ENCODE measurements around the gene KLHDC1. TPM values are rescaled to one million over a fixed set of nuclear protein-coding genes. Genes with fewer than 3 reads are reported as not detected.
"Not testable (repeated sequence)": the region's sequence is repeated elsewhere in the genome, so short reads cannot be mapped to it uniquely, and the experiment has no call there.

KLHDC1 gene
- total RNA-seq, 4 donors from 2014 or later = 9.2 to 16.3 (median 12.4) TPM

DNA sequence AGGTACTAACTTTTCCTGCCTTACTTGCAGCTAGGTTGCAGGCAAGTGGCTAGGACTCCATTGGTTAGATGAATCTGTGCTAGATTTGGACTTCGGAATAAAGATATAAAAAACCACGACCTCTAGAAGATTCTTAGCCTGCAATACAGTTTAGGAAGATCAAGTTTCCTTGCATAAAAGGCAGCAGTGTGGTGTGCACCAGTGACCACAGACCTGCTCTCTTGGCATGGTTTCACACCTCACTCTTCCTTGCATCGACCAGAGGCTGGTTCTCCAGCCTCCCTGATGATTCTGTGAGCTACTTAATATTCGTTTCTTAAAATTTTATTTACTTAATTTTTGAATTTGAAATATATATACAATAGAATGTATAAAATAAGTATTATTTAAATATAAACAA is 9.8 kb downstream of the KLHDC1 start:
- Histone ChIP-seq H3K36me3 (peaks cover 0 to 4% of the 10 kb centered on the region in 2 donors), H3K4me1 (no peaks in the 10 kb centered on the region), H3K27ac (no peak overlapping the region), H3K27me3 (no peaks in the 10 kb centered on the region), H3K4me3 (replicated peaks in 1 of 3) (no peak overlapping the region), H3K9me3 (no peaks in the 10 kb centered on the region)
- WGBS, 2 donors = 86 to 88% methylated on average over 4 of the region's 4 CpGs
- TF ChIP-seq POLR2A (IDR thresholded peaks at IDR 0.05) = no peak
- TF ChIP-seq, protein P1, sequence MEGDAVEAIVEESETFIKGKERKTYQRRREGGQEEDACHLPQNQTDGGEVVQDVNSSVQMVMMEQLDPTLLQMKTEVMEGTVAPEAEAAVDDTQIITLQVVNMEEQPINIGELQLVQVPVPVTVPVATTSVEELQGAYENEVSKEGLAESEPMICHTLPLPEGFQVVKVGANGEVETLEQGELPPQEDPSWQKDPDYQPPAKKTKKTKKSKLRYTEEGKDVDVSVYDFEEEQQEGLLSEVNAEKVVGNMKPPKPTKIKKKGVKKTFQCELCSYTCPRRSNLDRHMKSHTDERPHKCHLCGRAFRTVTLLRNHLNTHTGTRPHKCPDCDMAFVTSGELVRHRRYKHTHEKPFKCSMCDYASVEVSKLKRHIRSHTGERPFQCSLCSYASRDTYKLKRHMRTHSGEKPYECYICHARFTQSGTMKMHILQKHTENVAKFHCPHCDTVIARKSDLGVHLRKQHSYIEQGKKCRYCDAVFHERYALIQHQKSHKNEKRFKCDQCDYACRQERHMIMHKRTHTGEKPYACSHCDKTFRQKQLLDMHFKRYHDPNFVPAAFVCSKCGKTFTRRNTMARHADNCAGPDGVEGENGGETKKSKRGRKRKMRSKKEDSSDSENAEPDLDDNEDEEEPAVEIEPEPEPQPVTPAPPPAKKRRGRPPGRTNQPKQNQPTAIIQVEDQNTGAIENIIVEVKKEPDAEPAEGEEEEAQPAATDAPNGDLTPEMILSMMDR (IDR thresholded peaks at IDR 0.05) = no peak
- intact Hi-C loops (cut with DNase I) = no loop called here
- no peak for DNase-seq

DNA sequence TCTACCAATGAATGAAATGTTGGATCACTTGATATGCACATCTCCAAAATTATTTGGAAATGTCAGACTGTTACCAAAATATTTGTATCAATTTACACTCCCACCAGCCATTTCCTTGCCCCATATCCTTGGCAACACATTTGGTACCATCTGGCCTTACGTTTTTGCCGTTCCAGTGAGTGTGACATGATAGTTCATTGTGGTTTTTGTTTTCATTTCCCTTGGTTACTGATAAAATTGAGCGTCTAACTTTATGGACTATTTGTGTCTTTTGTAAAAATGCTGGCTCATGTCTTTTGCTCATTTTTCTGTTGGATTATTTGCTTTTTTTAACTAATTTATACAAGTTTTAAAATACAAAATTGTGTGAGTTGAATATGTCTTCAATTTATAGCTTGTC is 11.0 kb downstream of the KLHDC1 start:
- Histone ChIP-seq H3K4me1 (no peaks in the 10 kb centered on the region), H3K9me3 (no peaks in the 10 kb centered on the region), H3K36me3 (peaks cover 0 to 4% of the 10 kb centered on the region in 2 donors), H3K4me3 (replicated peaks in 1 of 3) (no peak overlapping the region), H3K27me3 (no peaks in the 10 kb centered on the region), H3K27ac (no peak overlapping the region)
- TF ChIP-seq, protein P1 (IDR thresholded peaks at IDR 0.05) = no peak
- no peak for TF ChIP-seq POLR2A (IDR thresholded peaks at IDR 0.05)
- no peak for DNase-seq
- intact Hi-C loops (cut with DNase I) = no loop called here
- 81 to 91% methylated on average over 3 of the region's 3 CpGs for WGBS, 2 donors

DNA sequence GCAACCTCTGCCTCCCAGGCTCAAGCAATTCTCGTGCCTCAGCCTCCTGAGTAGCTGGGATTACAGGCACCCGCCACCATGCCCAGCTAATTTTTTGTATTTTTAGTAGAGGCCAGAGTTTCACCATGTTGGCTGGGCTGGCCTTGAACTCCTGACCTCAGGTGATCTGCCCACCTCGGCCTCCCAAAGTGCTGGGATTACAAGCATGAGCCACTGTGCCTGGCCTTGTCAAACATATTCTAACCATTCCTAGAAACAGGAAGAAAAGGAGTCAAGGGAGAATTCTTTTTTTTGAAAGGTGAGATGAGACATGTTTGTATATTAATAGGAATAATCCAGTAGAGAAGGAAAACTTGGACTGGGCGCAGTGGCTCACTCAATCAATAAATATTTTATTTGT is 11.6 kb downstream of the KLHDC1 start:
- H3K4me3 ChIP-seq (replicated peaks in 1 of 3); H3K27ac ChIP-seq; H3K9me3 ChIP-seq; intact Hi-C loops (cut with DNase I); H3K4me1 ChIP-seq; DNase-seq; H3K27me3 ChIP-seq; H3K36me3 ChIP-seq: not testable (repeated sequence)
- 91 to 98% methylated on average over 4 of the region's 4 CpGs for WGBS, 2 donors

DNA sequence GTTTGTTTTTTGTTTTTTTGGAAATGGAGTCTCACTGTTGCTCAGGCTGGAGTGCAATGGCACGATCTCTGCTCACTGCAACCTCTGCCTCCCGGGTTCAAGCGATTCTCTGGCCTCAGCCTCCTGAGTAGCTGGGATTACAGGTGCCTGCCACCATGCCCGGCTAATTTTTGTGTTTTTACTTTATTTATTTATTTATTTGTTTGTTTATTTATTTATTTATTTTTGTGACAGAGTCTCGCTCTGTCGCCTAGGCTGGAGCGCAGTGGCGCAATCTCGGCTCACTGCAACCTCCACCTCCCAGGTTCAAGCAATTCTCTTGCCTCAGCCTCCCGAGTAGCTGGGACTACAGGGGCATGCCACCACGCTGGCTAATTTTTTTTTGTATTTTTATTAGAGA is 18.1 kb downstream of the KLHDC1 start:
- H3K27me3 ChIP-seq; H3K36me3 ChIP-seq; DNase-seq; H3K4me1 ChIP-seq; H3K9me3 ChIP-seq; H3K4me3 ChIP-seq (replicated peaks in 1 of 3); H3K27ac ChIP-seq; intact Hi-C loops (cut with DNase I): not testable (repeated sequence)
- WGBS, 2 donors = 97% methylated on average over 11 of the region's 11 CpGs

DNA sequence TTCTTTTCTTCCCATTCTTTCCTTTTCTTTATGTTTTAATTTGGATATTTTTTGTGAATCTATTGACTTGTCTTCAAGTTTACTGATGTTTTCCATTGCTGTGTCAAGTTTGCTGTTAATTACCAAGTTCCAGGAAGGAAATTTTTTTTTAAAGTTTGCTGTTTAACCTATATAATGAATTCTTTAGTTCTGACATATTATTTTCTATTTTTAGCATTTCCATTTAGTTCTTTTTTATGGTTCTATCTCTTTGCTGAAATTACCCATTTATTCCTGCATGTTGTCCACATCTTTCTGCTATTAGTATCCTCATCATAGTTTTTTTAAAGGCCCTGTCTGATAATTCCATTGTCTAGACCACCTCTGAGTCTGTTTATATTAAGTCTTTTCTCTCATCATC is 27.8 kb downstream of the KLHDC1 start:
- intact Hi-C loops (cut with DNase I) = no loop called here
- no peaks in the 10 kb centered on the region for H3K4me1 ChIP-seq
- H3K27me3 ChIP-seq = no peaks in the 10 kb centered on the region
- no peak for TF ChIP-seq POLR2A (IDR thresholded peaks at IDR 0.05)
- TF ChIP-seq, protein P1 (IDR thresholded peaks at IDR 0.05) = no peak
- H3K27ac ChIP-seq = no peak overlapping the region
- peaks cover 0 to 6% of the 10 kb centered on the region in 2 donors for H3K36me3 ChIP-seq
- H3K4me3 ChIP-seq (replicated peaks in 1 of 3) = no peak overlapping the region
- no peak for DNase-seq
- no peaks in the 10 kb centered on the region for H3K9me3 ChIP-seq

DNA sequence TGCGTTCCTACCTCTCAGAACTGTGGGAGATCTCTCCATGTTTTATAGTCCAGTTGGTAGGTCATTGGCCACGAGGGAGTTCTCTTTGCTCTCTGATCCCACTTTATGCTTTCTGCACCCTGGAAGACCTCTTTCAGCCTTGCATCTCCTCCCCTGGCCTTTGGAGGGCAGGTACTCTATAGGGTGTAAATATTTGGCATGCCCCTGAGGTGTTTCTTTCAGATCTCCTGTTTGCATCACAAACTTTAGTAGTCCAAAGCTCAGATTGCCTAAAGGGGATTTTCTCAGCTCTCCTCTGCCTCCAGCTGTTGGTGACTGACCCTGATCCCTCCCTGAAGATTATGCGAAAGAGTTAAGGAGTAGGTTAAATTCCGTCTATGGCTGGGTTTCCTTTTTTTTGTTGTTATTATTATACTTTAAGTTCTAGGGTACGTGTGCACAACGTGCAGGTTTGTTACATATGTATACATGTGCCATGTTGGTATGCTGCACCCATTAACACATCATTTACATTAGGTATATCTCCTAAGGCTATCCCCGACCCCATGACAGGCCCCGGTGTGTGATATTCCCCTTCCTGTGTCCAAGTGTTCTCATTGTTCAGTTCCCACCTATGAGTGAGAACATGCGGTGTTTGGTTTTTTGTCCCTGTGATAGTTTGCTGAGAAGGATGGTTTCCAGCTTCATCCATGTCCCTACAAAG is 29.0 kb downstream of the KLHDC1 start:
- H3K36me3 ChIP-seq = peaks cover 0 to 13% of the 10 kb centered on the region in 2 donors
- H3K9me3 ChIP-seq; H3K27me3 ChIP-seq; H3K4me1 ChIP-seq; intact Hi-C loops (cut with DNase I); H3K4me3 ChIP-seq (replicated peaks in 1 of 3); DNase-seq; H3K27ac ChIP-seq: not testable (repeated sequence)
- WGBS, 2 donors = 91 to 93% methylated on average over 9 of the region's 9 CpGs

Data from thyroid gland (tissue), 4 donors.